ENCODE measurements around the gene HERC3.
"Not testable (repeated sequence)": the region's sequence is repeated elsewhere in the genome, so short reads cannot be mapped to it uniquely, and the experiment has no call there.

HERC3 gene

GRCh38 chr4:88609794-88610193 is 17.5 kb downstream of the HERC3 start:
- not testable (repeated sequence) for DNase-seq

GRCh38 chr4:88610771-88611170 is 18.5 kb downstream of the HERC3 start:
- DNase-seq = no peak

GRCh38 chr4:88613417-88613875 is 21.2 kb downstream of the HERC3 start:
- no peak for DNase-seq

- DNase-seq = no peak
Measured at GRCh38 chr4:88614058-88614457, 21.8 kb downstream of the HERC3 start.

- DNase-seq = no peak
Measured at GRCh38 chr4:88616275-88617150, 24.2 kb downstream of the HERC3 start.

GRCh38 chr4:88618782-88619485 is 26.7 kb downstream of the HERC3 start:
- DNase-seq = no peak

GRCh38 chr4:88619971-88620370 is 27.7 kb downstream of the HERC3 start:
- DNase-seq = no peak

GRCh38 chr4:88621763-88622327 is 29.6 kb downstream of the HERC3 start:
- DNase-seq = no peak

GRCh38 chr4:88623097-88623496 is 30.8 kb downstream of the HERC3 start:
- DNase-seq = no peak

- DNase-seq = no peak
Measured at GRCh38 chr4:88628746-88629145, 36.5 kb downstream of the HERC3 start.

GRCh38 chr4:88629826-88630225 is 37.5 kb downstream of the HERC3 start:
- no peak for DNase-seq

GRCh38 chr4:88630756-88631155 is 38.5 kb downstream of the HERC3 start:
- DNase-seq = no peak

- DNase-seq = no peak
Measured at GRCh38 chr4:88643932-88644331, 51.7 kb downstream of the HERC3 start.

GRCh38 chr4:88645994-88646393 is 53.7 kb downstream of the HERC3 start:
- DNase-seq = no peak

- DNase-seq = no peak
Measured at GRCh38 chr4:88646528-88647280, 54.4 kb downstream of the HERC3 start.

- no peak for DNase-seq
Measured at GRCh38 chr4:88649716-88650115, 57.4 kb downstream of the HERC3 start.

GRCh38 chr4:88653371-88653946 is 61.2 kb downstream of the HERC3 start:
- DNase-seq = no peak

GRCh38 chr4:88655226-88655625 is 62.9 kb downstream of the HERC3 start:
- DNase-seq = no peak

- peak in 1 of 2 experiments; percentile 41 for DNase-seq
Measured at GRCh38 chr4:88659055-88659889, 67.0 kb downstream of the HERC3 start.

GRCh38 chr4:88659890-88660208 is 67.6 kb downstream of the HERC3 start:
- no peak for DNase-seq

- DNase-seq = no peak
Measured at GRCh38 chr4:88660446-88661294, 68.4 kb downstream of the HERC3 start.
